Ovary (tissue), 3 donors: ENCODE data around the gene TCP11L1.

ENCODE experiments used
- EP300 ChIP-seq: sonication (generic); formaldehyde crosslinking; IDR thresholded peaks from one replicate; pipeline ENCODE4 v1.6.1; 2017; ENCODE audit warnings: antibody characterized with exemption
- POLR2A ChIP-seq: fragments of 450-650 bp; IDR thresholded peaks from one replicate; pipeline ENCODE4 v1.6.1; 2017; ENCODE audit warnings: antibody characterized with exemption, mild to moderate bottlenecking, moderate library complexity
- TF ChIP-seq, protein P1 (sequence below), 3 donors: fragments of 450-650 bp in 2 of 3; fragments of 200-600 bp in 1 of 3; IDR thresholded peaks; one replicate each; pipeline versions ENCODE4 v1.5.1 to v1.8.0; 2016 to 2022; ENCODE audit warnings: antibody characterized with exemption in 3 of 3, mild to moderate bottlenecking in 1 of 3
- donor health status: DM: no; HTN: no; CAD: no.

DNA sequence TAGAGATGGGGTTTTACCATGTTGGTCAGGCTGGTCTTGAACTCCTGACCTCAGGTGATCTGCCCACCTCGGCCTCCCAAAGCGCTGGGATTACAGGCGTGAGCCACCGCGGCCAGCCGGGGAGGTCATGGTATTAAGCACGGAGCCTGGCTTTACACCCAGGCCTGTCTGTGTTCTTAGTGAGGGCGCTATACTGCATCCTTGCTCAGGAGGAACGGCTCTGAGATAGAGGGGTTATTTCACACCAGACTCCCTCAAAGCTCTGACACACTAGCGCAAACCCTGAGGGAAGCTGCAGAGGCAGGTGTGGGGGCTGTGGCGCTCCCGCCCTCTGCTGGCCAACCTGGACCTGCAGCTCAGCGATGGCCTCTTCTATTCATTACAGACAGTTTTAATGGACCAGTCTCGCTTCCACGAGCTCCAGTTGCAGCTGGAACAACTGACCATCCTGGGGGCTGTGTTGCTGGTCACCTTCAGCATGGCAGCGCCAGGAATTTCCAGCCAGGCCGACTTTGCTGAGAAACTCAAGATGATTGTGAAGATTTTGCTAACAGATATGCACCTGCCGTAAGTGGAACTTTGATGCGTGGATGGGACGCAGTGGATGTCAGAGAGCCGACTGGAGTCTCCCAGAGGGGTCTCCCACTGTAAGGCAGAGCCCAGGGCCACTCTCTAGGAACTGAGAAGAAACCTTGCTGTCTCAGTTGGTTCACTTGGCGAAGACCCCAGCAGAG is 26.2 kb downstream of the TCP11L1 start:
- TF ChIP-seq, protein P1, sequence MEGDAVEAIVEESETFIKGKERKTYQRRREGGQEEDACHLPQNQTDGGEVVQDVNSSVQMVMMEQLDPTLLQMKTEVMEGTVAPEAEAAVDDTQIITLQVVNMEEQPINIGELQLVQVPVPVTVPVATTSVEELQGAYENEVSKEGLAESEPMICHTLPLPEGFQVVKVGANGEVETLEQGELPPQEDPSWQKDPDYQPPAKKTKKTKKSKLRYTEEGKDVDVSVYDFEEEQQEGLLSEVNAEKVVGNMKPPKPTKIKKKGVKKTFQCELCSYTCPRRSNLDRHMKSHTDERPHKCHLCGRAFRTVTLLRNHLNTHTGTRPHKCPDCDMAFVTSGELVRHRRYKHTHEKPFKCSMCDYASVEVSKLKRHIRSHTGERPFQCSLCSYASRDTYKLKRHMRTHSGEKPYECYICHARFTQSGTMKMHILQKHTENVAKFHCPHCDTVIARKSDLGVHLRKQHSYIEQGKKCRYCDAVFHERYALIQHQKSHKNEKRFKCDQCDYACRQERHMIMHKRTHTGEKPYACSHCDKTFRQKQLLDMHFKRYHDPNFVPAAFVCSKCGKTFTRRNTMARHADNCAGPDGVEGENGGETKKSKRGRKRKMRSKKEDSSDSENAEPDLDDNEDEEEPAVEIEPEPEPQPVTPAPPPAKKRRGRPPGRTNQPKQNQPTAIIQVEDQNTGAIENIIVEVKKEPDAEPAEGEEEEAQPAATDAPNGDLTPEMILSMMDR (IDR thresholded peaks at IDR 0.05): peak; percentile 42 to 61 (median 61)
- TF ChIP-seq POLR2A: no peak
- no peak for TF ChIP-seq EP300
